CD4-positive, alpha-beta memory T cell (primary cell): ENCODE measurements around the gene CNRIP1. TPM values are rescaled to one million over a fixed set of nuclear protein-coding genes. Genes with fewer than 3 reads are reported as not detected.

Experiments
- CTCF ChIA-PET: fragments of 350-600 bp; sonication (Branson Sonifier 250); formaldehyde crosslinking; loops from one replicate; lab custom pipeline; 2021; ENCODE audit warnings: inconsistent platforms; ENCODE audit not compliant: partially characterized antibody; lab: Charles Lee
- POLR2A ChIA-PET: fragments of 350-600 bp; sonication (Branson Sonifier 250); formaldehyde crosslinking; loops from one replicate; lab custom pipeline; 2021; ENCODE audit not compliant: partially characterized antibody; lab: Charles Lee
- DNase-seq, 5 donors: peaks; one replicate each; pipeline versions ENCODE4 v3.0.0 to v3.0.0-alpha.2; 2020 to 2022; ENCODE audit warnings: mixed read lengths in 1 of 5
- H3K27ac ChIP-seq: one replicate; pipeline ENCODE4 v1.7.0; 2013; ENCODE audit warnings: low read depth, low read length
- H3K27me3 ChIP-seq: 2 replicates; pipeline ENCODE4 v1.7.0; 2013; ENCODE audit warnings: mild to moderate bottlenecking, low read length, moderate library complexity; ENCODE audit not compliant: insufficient read depth
- H3K36me3 ChIP-seq: 2 replicates; pipeline ENCODE4 v1.7.0; 2013; ENCODE audit warnings: mild to moderate bottlenecking, low read length, moderate library complexity; ENCODE audit not compliant: insufficient read depth
- H3K4me1 ChIP-seq: 2 replicates; pipeline ENCODE4 v1.7.0; 2013; ENCODE audit warnings: mild to moderate bottlenecking, low read length, moderate library complexity; ENCODE audit not compliant: insufficient read depth
- H3K4me3 ChIP-seq, 2 donors: one replicate each; pipeline ENCODE4 v1.7.0; 2013; ENCODE audit warnings: low read length in 2 of 2, mild to moderate bottlenecking in 1 of 2
- H3K9me3 ChIP-seq, 2 donors: one replicate each; pipeline ENCODE4 v1.7.0; 2013; ENCODE audit warnings: low read length in 2 of 2, control low read depth in 1 of 2; ENCODE audit not compliant: control insufficient read depth in 1 of 2
- H3K27ac Mint-ChIP-seq, 7 donors: one replicate each; pipeline ENCODE4 v1.8.0; 2020 to 2021; ENCODE audit warnings: mixed read lengths in 7 of 7, mild to moderate bottlenecking in 6 of 7, inconsistent platforms in 3 of 7, moderate library complexity in 3 of 7
- H3K27me3 Mint-ChIP-seq, 2 donors: one replicate each; pipeline ENCODE4 v1.8.0; 2020 to 2021; ENCODE audit warnings: mixed read lengths in 2 of 2
- H3K36me3 Mint-ChIP-seq, 2 donors: one replicate each; pipeline ENCODE4 v1.8.0; 2020 to 2021; ENCODE audit warnings: mixed read lengths in 2 of 2, inconsistent platforms in 1 of 2, mild to moderate bottlenecking in 1 of 2
- H3K4me1 Mint-ChIP-seq, 4 donors: one replicate each; pipeline ENCODE4 v1.8.0; 2020 to 2021; ENCODE audit warnings: mixed read lengths in 4 of 4, mild to moderate bottlenecking in 1 of 4
- H3K4me3 Mint-ChIP-seq, 8 donors: one replicate each; pipeline ENCODE4 v1.8.0; 2020 to 2021; ENCODE audit warnings: mixed read lengths in 8 of 8, mild to moderate bottlenecking in 7 of 8, moderate library complexity in 6 of 8, inconsistent platforms in 3 of 8
- H3K9me3 Mint-ChIP-seq, 8 donors: one replicate each; pipeline ENCODE4 v1.8.0; 2020 to 2021; ENCODE audit warnings: mixed read lengths in 8 of 8, mild to moderate bottlenecking in 5 of 8, inconsistent platforms in 3 of 8, moderate library complexity in 1 of 8
- intact Hi-C: fragments of 100-400 bp; cut with micrococcal nuclease; formaldehyde crosslinking; loops from one replicate; pipeline ENCODE4 v1.15.1; 2023
- polyA plus RNA-seq, 2 donors: library from polyadenylated mRNA; unstranded; fragments of 300-500 nt; fragmentation: Illumina TruSeq; gene quantifications; one replicate each; pipeline ENCODE4 v1.2.3, GENCODE V29; 2021
- total RNA-seq, 2 experiments: library from RNA; stranded (reverse); gene quantifications; one replicate each; pipeline ENCODE4 v1.2.3, GENCODE V29; 2021

Gene CNRIP1
- total and polyA plus RNA-seq, 4 experiments from 2014 or later, result 0.29 TPM; not detected in 3

DNA sequence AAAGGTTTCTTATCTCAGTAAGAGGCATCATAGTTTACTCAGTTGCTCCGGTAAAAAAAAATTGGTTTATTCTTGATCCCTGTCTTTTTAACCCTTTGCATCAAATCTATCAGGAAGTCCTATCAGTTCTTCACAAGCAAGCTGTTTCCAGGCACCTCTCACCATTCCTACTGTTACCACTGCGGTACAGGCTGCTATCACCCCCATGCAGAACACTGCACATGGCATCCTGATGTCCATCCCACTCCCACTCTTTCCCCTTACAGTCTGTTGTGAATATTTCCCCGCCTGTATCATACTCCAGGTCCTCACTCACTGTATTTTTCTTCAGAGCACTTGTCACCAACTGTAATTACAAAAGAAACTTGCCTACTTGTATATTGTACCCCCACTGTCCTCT, 5.3 kb upstream of the CNRIP1 start:
- H3K36me3 Mint-ChIP-seq, result no peaks in the 10 kb centered on the region
- H3K27ac Mint-ChIP-seq, result no peak overlapping the region
- H3K9me3 Mint-ChIP-seq, result no peaks in the 10 kb centered on the region
- ChIA-PET CTCF (no interaction called here), POLR2A (no interaction called here)
- Histone ChIP-seq H3K4me3 (no peak overlapping the region), H3K36me3 (no peaks in the 10 kb centered on the region), H3K9me3 (no peaks in the 10 kb centered on the region), H3K27me3 (no peaks in the 10 kb centered on the region), H3K4me1 (peaks cover 3% of the 10 kb centered on the region), H3K27ac (no peak overlapping the region)
- DNase-seq, result no peak
- H3K27me3 Mint-ChIP-seq, result peaks cover 23 to 42% of the 10 kb centered on the region in 2 donors
- intact Hi-C loops, result no loop called here
- H3K4me3 Mint-ChIP-seq, result no peak overlapping the region
- peaks cover 2 to 4% (median 3%) of the 10 kb centered on the region in 4 donors for H3K4me1 Mint-ChIP-seq

GRCh38 chr2:68320118-68320641, 431 bp upstream of the CNRIP1 start:
- H3K4me1 ChIP-seq, result peaks cover 14% of the 10 kb centered on the region
- no peaks in the 10 kb centered on the region for H3K36me3 ChIP-seq
- no peaks in the 10 kb centered on the region for H3K9me3 Mint-ChIP-seq
- DNase-seq, result no peak
- peak overlapping the region; percentile 70 to 89 (median 84) for H3K4me3 Mint-ChIP-seq
- POLR2A ChIA-PET, result no interaction called here
- no peak overlapping the region for H3K27ac ChIP-seq
- peaks cover 6 to 18% (median 13%) of the 10 kb centered on the region in 4 donors for H3K4me1 Mint-ChIP-seq
- H3K9me3 ChIP-seq, result no peaks in the 10 kb centered on the region
- H3K36me3 Mint-ChIP-seq, result no peaks in the 10 kb centered on the region
- CTCF ChIA-PET, result interaction anchor here (0.7 to 1.3 kb wide), 3 partner anchors 18 to 135 kb away, joined by 3 read pairs; no protein-coding TSS in a partner anchor
- no peak overlapping the region for H3K27ac Mint-ChIP-seq
- H3K27me3 ChIP-seq, result peaks cover 16% of the 10 kb centered on the region
- intact Hi-C loops, result no loop called here
- H3K27me3 Mint-ChIP-seq, result peaks cover 36 to 55% of the 10 kb centered on the region in 2 donors
- H3K4me3 ChIP-seq, result no peak overlapping the region

DNA sequence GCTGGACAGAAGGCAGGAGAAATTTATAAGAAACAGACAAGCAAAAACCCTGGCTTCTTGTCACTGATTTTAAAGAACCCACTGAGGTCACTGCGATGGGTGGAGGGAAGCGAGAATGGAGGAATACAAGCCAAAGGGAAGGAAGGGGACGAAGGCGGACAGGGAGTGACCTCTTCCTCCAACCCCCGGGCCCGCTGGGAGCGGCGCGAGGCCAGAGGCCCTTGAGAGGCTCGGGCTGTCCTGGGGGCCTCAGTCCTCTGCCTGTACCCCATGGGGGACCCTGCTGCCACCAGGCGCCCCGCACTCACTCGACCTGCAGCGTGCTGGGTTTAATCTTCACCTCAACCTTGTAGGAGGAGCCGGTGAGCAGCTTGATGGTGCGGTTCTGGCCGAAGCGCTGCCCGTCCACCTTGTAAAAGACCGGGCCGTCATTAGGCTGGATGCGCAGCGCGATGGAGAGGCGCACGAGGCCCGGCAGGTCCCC, 793 bp downstream of the CNRIP1 start:
- peaks cover 16% of the 10 kb centered on the region for H3K27me3 ChIP-seq
- peaks cover 14% of the 10 kb centered on the region for H3K4me1 ChIP-seq
- intact Hi-C loops, result no loop called here
- peaks cover 0 to 6% (median 2%) of the 10 kb centered on the region in 8 donors for H3K9me3 Mint-ChIP-seq
- POLR2A ChIA-PET, result no interaction called here
- DNase-seq, result no peak
- H3K9me3 ChIP-seq, result no peaks in the 10 kb centered on the region
- H3K36me3 Mint-ChIP-seq, result no peaks in the 10 kb centered on the region
- peak overlapping the region; percentile 70 to 89 (median 76) for H3K4me3 Mint-ChIP-seq
- peak overlapping the region in 1 of 2 donors; percentile 14 for H3K4me3 ChIP-seq
- no peak overlapping the region for H3K27ac ChIP-seq
- peaks cover 6 to 18% (median 13%) of the 10 kb centered on the region in 4 donors for H3K4me1 Mint-ChIP-seq
- CTCF ChIA-PET, result no interaction called here
- H3K36me3 ChIP-seq, result no peaks in the 10 kb centered on the region
- peaks cover 34 to 54% of the 10 kb centered on the region in 2 donors for H3K27me3 Mint-ChIP-seq
- no peak overlapping the region for H3K27ac Mint-ChIP-seq

DNA sequence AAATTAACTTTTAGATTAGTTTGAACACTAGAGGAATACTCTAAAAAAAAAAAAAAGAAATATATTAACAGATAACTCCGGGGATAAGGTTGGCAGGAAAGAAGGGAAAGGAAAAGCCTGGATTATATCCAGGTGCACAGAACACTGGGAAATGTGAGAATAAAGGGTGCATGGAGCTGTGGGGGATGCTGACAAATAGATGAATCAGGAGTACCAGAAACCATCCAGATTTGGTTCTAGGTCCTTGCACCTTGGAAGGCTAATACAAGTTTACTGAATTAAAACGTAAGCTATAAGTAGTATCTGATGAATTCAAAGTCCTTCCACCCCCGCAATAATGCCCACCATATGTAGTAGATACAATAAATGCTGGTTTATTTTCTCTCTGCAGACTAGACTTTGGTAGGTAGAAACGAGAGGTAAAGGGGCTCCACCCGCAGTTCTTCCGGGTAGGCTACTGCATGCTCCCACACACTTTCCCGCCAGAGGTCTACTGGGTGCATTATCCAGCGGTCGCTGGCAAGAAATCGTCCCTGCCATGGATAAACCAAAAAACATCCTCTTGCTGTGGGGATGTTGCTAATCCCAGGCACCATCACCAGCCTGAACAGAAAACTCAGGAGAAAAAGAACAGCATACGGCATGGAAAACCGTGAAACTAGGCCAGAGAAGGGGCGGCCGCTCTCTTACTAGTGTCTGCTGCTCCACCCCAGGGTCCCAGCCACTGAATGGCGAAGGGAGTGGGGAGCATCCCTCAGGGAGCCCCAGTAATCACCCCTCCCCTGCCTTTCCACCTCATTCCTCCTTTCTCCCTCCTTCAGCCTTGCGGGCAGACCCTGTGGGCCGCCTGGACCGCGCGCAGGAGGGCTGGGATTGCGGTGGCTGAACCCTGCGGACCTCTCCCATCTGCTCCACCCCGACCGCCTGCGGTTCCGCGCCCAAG, 1.5 kb downstream of the CNRIP1 start:
- Mint-ChIP-seq H3K27me3 (peaks cover 36 to 57% of the 10 kb centered on the region in 2 donors), H3K9me3 (peaks cover 0 to 10% (median 4%) of the 10 kb centered on the region in 8 donors), H3K36me3 (no peaks in the 10 kb centered on the region), H3K4me1 (peaks cover 6 to 18% (median 13%) of the 10 kb centered on the region in 4 donors), H3K4me3 (peak overlapping the region; percentile 21 to 81 (median 49)), H3K27ac (no peak overlapping the region)
- ChIA-PET CTCF (no interaction called here), POLR2A (no interaction called here)
- Histone ChIP-seq H3K4me1 (peaks cover 14% of the 10 kb centered on the region), H3K9me3 (no peaks in the 10 kb centered on the region), H3K4me3 (no peak overlapping the region), H3K36me3 (no peaks in the 10 kb centered on the region), H3K27me3 (peaks cover 16% of the 10 kb centered on the region), H3K27ac (no peak overlapping the region)
- intact Hi-C loops, result no loop called here
- DNase-seq, result no peak

GRCh38 chr2:68316111-68316510, 3.6 kb downstream of the CNRIP1 start:
- Mint-ChIP-seq H3K27me3 (peaks cover 35 to 48% of the 10 kb centered on the region in 2 donors), H3K36me3 (no peaks in the 10 kb centered on the region), H3K4me1 (peaks cover 6 to 18% (median 13%) of the 10 kb centered on the region in 4 donors), H3K4me3 (no peak overlapping the region), H3K9me3 (peaks cover 0 to 10% (median 4%) of the 10 kb centered on the region in 8 donors), H3K27ac (no peak overlapping the region)
- no peaks in the 10 kb centered on the region for H3K36me3 ChIP-seq
- H3K4me3 ChIP-seq, result no peak overlapping the region
- H3K27ac ChIP-seq, result no peak overlapping the region
- no peaks in the 10 kb centered on the region for H3K9me3 ChIP-seq
- H3K4me1 ChIP-seq, result peaks cover 14% of the 10 kb centered on the region
- no peak for DNase-seq
- ChIA-PET POLR2A (no interaction called here), CTCF (no interaction called here)
- peaks cover 20% of the 10 kb centered on the region for H3K27me3 ChIP-seq
- intact Hi-C loops, result no loop called here

DNA sequence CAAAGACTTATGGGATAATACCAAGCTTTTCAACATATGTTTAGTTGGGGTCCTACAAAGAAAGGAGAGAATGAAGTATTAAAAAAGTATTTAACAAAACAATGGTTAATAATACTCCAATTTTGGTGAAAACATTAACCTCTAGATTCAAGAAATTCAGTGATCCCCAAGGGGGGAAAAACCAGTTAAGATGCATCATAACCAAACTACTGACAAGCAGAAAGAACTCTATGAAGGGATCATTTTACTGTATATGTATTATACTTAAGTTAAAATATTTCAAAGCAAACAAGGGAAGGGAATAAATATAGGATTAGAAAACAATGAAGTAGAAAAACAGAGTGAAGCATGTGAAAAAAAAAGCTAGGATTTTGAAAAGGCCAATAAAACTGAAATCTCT, 8.7 kb downstream of the CNRIP1 start:
- Histone ChIP-seq H3K36me3 (no peaks in the 10 kb centered on the region), H3K4me1 (no peaks in the 10 kb centered on the region), H3K27me3 (peaks cover 9% of the 10 kb centered on the region), H3K9me3 (no peaks in the 10 kb centered on the region), H3K4me3 (no peak overlapping the region), H3K27ac (no peak overlapping the region)
- ChIA-PET POLR2A (no interaction called here), CTCF (no interaction called here)
- H3K9me3 Mint-ChIP-seq, result peaks cover 0 to 10% (median 4%) of the 10 kb centered on the region in 8 donors
- no peak overlapping the region for H3K27ac Mint-ChIP-seq
- DNase-seq, result no peak
- H3K4me1 Mint-ChIP-seq, result no peaks in the 10 kb centered on the region
- no peak overlapping the region for H3K4me3 Mint-ChIP-seq
- H3K36me3 Mint-ChIP-seq, result no peaks in the 10 kb centered on the region
- intact Hi-C loops, result no loop called here
- H3K27me3 Mint-ChIP-seq, result peaks cover 13 to 29% of the 10 kb centered on the region in 2 donors

- POLR2A ChIA-PET, result interaction anchor here (1.2 kb wide), 1 partner anchor 15 kb away, joined by 3 read pairs; no protein-coding TSS in a partner anchor
- no peaks in the 10 kb centered on the region for H3K4me1 ChIP-seq
- peaks cover 9% of the 10 kb centered on the region for H3K27me3 ChIP-seq
- Mint-ChIP-seq H3K4me1 (no peaks in the 10 kb centered on the region), H3K9me3 (peaks cover 0 to 6% (median 3%) of the 10 kb centered on the region in 8 donors), H3K27me3 (peaks cover 13 to 27% of the 10 kb centered on the region in 2 donors), H3K27ac (no peak overlapping the region), H3K4me3 (no peak overlapping the region), H3K36me3 (no peaks in the 10 kb centered on the region)
- DNase-seq, result no peak
- H3K27ac ChIP-seq, result no peak overlapping the region
- intact Hi-C loops, result no loop called here
- CTCF ChIA-PET, result no interaction called here
- no peaks in the 10 kb centered on the region for H3K36me3 ChIP-seq
- no peak overlapping the region for H3K4me3 ChIP-seq
- H3K9me3 ChIP-seq, result no peaks in the 10 kb centered on the region
These were observed 10.3 kb downstream of the CNRIP1 start for GRCh38 chr2:68309426-68309825.
